GM21367 (cell line): Measurements from ENCODE around the gene UPK3A.
"Not testable (repeated sequence)": the region's sequence is repeated elsewhere in the genome, so short reads cannot be mapped to it uniquely, and the experiment has no call there.

Experiments used
- ATAC-seq: cut with Tn5 transposase; IDR thresholded peaks from one replicate; pipeline ENCODE4 v1.9.1; 2021; ENCODE audit not compliant: unreplicated experiment

The UPK3A gene

GRCh38 chr22:45324311-45324711 lies 39.6 kb downstream of the UPK3A start:
- no peak for ATAC-seq

DNA sequence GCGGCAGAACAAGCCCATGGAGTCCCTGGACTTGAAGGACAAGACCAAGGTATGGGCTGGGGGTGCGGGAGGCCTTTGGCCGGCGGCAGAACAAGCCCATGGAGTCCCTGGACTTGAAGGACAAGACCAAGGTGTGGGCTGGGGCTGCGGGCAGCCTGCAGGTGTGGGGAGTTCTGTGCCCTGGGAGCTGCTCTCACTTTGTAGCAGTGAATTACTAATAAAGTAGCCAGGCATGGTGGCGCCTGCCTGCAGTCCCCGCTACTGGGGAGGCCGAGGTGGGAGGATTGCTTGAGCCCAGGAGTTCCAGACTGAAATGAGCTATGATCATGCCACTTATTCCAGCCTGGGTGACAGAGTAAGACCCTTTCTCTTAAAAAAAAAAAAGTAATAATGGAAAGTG lies 43.5 kb downstream of the UPK3A start:
- ATAC-seq, result not testable (repeated sequence)

DNA sequence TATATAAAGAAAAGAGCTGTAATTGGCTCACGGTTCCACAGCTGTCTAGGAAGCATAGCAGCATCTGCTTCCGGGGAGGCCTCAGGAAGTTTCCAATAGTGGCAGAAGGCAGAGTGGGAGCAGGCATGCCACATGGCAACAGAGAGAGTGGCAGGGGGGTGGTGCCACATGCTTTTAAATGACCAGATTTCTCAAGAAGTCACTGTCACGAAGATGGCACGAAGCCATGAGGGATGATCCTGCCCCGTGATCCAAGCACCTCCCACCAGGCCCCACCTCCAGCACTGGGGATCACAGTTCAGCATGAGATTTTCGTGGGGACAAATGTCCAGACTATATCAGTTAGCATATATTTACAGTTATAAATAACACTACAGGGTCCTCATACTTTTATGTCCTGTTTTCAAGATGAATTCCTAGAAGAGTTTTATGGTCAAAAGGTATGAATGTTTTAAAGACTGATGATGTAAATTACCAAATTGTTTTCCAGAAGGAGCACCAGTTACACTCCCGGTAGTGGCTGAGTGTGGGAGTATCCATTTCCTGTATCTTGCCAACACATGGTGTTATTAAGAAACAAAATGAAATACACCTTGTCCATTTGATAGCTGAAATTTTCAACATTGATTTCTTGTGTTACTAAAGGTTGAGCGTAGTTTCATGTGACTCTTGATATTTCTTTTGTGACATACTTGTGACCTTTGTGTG lies 44.2 kb downstream of the UPK3A start:
- no peak for ATAC-seq

GRCh38 chr22:45329530-45329936 lies 44.8 kb downstream of the UPK3A start:
- ATAC-seq, result no peak

DNA sequence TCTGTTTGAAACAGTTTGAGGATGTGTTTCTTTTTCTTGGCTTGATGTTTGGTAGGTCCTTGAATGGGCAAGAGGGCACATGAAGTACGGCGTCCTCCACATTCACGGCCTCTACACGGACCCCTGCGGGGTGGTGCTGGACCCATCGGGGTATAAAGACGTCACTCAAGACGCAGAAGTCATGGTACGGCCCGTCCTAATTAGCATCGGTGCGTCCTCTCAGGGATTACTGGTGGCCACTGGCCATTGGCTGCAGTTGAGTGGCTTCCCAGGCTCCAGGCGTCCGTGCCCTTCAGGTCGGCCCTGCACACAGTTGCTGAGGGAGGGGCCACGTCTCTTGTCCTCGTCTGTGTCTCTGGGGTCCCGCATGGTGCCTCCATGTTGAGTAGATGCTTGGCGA lies 45.8 kb downstream of the UPK3A start:
- ATAC-seq, result no peak

GRCh38 chr22:45331486-45331885 lies 46.7 kb downstream of the UPK3A start:
- no peak for ATAC-seq

DNA sequence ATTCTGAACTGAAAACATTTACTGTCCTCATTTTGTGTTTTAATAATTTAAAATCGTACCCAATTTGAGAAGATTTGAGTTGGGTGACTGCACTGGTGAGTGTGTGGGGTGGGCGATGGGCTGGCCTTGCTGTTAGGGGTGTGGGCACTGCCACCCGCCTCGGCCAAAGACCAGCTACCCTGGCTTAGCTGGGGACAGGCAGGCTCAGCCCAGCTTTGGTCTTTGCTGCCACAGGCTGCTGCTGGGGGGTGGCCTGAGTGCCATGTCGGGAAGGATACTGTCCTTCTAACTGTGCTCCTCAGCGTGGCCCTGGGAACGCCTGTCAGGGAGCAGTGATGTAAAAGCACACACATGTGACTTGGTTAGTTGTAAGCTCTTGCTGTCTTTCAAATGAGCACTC lies 47.3 kb downstream of the UPK3A start:
- ATAC-seq, result no peak

- no peak for ATAC-seq
Observed at GRCh38 chr22:45334068-45334467, 49.3 kb downstream of the UPK3A start.

DNA sequence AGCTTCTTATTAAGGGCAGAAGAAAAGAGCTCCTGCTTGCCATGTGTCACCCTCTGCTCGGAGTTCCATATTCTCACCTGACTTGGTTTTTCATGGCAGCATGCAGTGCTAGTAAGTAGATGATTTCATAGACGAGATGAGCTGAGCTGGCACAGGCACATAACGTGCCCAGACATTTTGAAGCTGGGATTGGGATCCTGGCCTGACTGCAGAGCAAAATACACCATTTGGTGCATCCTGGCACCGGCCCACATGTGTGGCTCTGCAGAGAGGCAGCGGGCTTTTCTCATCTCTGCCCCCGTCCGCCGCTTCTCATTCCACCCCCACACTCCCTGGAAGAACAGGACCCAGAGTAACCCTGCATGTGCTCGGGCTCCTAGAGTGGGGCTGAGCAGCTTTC lies 49.8 kb downstream of the UPK3A start:
- no peak for ATAC-seq

GRCh38 chr22:45335021-45335818 lies 50.5 kb downstream of the UPK3A start:
- ATAC-seq, result no peak

DNA sequence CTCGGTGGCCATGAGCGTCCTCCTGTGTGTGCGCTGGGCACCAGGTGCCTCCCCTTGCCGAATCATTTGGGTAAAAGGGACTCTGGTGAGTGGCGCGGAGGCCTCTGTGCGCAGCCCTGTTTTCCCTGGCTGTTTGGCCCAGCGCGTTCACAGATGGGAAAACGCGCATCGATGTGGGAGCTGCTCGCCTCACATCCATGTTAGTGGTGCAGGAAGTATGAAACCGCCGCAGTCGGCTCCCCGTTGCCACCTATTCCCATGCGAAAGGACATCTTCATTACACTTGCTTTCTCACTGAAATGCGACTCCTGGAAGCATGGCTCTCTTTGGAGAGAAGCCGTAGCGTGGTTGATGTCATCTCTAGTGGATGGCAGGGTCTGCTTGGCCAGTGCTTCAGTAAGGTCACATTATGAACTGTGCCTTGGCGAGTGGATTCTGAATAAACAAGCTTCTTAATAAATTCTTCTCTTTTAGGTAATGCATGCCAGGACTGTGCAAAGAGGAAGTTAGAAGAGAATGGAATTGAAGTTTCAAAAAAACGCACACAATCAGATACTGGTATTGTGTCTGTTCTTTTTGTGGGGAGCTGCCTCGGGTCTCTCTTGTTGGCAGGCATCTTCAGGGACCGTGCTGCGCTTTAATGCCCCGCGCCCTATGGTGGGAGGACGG lies 51.2 kb downstream of the UPK3A start:
- no peak for ATAC-seq

DNA sequence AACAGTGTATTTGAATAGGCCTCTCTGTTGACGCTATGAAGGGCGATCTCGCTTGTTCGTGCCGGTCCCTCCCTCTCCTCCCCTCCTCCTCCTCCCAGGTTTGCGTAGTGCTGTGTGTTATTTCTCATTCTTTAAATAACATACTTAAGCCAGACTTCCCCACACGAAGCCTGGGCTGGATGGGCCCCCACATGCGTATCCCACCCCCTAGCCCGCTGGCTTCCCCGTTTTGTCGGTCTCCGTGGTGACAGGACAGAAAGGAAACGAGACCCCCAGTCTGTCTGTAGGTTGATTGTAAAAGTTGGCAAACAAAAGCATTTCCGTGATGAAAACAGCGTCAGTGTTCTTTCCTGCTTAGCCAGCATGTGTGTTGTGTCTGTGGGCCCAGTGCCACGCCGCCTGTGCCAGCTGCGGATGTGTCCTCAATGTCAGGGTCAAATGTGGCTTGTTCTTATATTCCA lies 52.3 kb downstream of the UPK3A start:
- ATAC-seq, result no peak

GRCh38 chr22:45337536-45337935 lies 52.8 kb downstream of the UPK3A start:
- ATAC-seq, result no peak

DNA sequence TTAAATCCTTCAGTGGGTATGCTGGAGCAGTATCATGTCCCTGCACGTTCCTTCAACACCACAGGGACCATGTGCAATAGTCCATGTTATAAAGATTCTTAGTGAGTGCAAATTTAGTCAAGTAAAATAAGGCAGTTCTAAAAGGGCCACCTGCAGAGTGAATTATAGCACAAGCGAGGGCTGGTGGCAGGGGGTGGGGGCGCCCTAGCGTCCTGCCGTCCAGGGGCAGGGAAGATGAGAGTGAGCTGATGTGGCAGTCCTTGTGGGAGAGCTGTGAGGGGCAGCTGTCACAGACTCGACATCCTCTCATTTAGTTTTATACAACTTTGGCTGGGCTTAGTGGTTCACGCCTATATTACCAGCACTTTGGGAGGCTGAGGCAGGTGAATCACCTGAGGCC lies 54.0 kb downstream of the UPK3A start:
- ATAC-seq, result no peak

GRCh38 chr22:45340323-45340722 lies 55.6 kb downstream of the UPK3A start:
- no peak for ATAC-seq

DNA sequence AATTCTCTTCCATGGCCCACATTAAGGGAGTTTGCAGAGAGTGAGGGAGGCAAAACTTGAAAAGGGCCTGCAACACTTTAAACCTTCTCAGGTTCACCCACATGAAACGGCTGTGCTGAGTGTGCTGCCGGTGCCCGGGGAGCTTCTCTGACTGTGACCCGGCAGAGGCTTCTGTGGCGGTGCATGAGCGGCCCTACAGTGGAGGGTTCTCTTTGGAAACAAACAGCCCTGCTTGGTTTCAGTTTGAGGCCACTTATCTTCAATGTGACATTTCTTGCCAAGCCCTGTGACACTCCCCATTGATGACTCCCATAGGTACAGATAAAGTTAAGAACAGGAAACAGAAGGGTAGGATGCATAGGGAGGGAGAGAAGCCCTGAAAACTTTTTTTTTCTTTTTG lies 56.7 kb downstream of the UPK3A start:
- no peak for ATAC-seq

- ATAC-seq, result no peak
Observed at GRCh38 chr22:45343143-45343542, 58.4 kb downstream of the UPK3A start.

- ATAC-seq, result no peak
Observed at GRCh38 chr22:45344334-45344733, 59.6 kb downstream of the UPK3A start.
